HCT116 (cell line): Measurements from ENCODE around the gene MLPH. TPM values are rescaled to one million over a fixed set of nuclear protein-coding genes. Genes with fewer than 3 reads are reported as not detected.

Experiments
- ATAC-seq: fragments of 200-7000 bp; cut with Tn5 transposase; 2 replicates; pipeline ENCODE4 v1.9.1; 2020; ENCODE audit warnings: mild to moderate bottlenecking, moderate library complexity
- BruUV-seq: library from RNA; stranded (reverse); fragments of 400-500 nt; replicated peaks from 2 replicates; lab custom pipeline; 2021; lab: Mats Ljungman, UMichigan
- CTCF ChIA-PET: fragments of 300-600 bp; sonication (Branson Sonifier 250); formaldehyde crosslinking; loops from one replicate; lab custom pipeline; 2021; ENCODE audit warnings: antibody characterized with exemption; lab: Charles Lee
- POLR2A ChIA-PET: fragments of 300-600, 350-600 bp; sonication (Branson Sonifier 250); formaldehyde crosslinking; loops from one replicate; lab custom pipeline; 2021; ENCODE audit warnings: antibody characterized with exemption; lab: Charles Lee
- RAD21 ChIA-PET, 2 experiments: fragments of 300-600 bp; sonication (Branson Sonifier 250); formaldehyde crosslinking; loops; one replicate each; lab custom pipeline; 2023; ENCODE audit warnings: low total read pairs in 2 of 2; ENCODE audit not compliant: uncharacterized antibody in 2 of 2, unreplicated experiment in 2 of 2, low non-redundant PET in 1 of 2; lab: Charles Lee
- DNase-seq: peaks from one replicate; pipeline ENCODE4 v3.0.0-alpha.2; 2010; ENCODE audit warnings: low read depth, low spot score
- H2AFZ ChIP-seq: fragments of 200-600 bp; shearing (Covaris generic), sonication (generic); 2 replicates; pipeline ENCODE4 v1.6.1; 2017; ENCODE audit warnings: low read depth, mixed run types, mixed read lengths, antibody characterized with exemption, low read length; ENCODE audit not compliant: poor library complexity, severe bottlenecking
- H3K27ac ChIP-seq: 2 replicates; pipeline ENCODE4 v1.5.1; 2012; ENCODE audit warnings: low read depth, low read length
- H3K27me3 ChIP-seq: fragments of 200-600 bp; sonication (generic); 2 replicates; pipeline ENCODE4 v1.6.1; 2016; ENCODE audit warnings: mixed run types, low read length, mixed read lengths; ENCODE audit not compliant: insufficient read depth
- H3K36me3 ChIP-seq, 2 experiments: fragments of 200-500 bp in 1 of 2; fragments of 200-600 bp in 1 of 2; sonication (Bioruptor generic) in 1 of 2; sonication (generic) in 1 of 2; 2 replicates each; pipeline versions ENCODE4 v1.5.1 to v1.6.1; 2014 to 2016; ENCODE audit warnings: low read length in 2 of 2, inconsistent platforms in 1 of 2, mixed read lengths in 1 of 2, mixed run types in 1 of 2; ENCODE audit not compliant: insufficient read depth in 2 of 2, control insufficient read depth in 1 of 2
- H3K4me1 ChIP-seq, 2 experiments: fragments of 200-600 bp in 1 of 2; sonication (generic) in 1 of 2; 2 replicates each; pipeline versions ENCODE4 v1.5.1 to v1.6.1; 2012 to 2017; ENCODE audit warnings: low read length in 2 of 2, inconsistent platforms in 1 of 2, mild to moderate bottlenecking in 1 of 2, mixed read lengths in 1 of 2, mixed run types in 1 of 2, moderate library complexity in 1 of 2; ENCODE audit not compliant: insufficient read depth in 2 of 2, control insufficient read depth in 1 of 2
- H3K4me2 ChIP-seq: fragments of 200-600 bp; sonication (generic); 2 replicates; pipeline ENCODE4 v1.6.1; 2017; ENCODE audit warnings: mixed run types, low read length, mixed read lengths
- H3K4me3 ChIP-seq, 2 experiments: fragments of 200-600 bp in 1 of 2; sonication (generic) in 1 of 2; replicated peaks in 1 of 2; 2 replicates each; pipeline ENCODE4 v1.5.1; 2011 to 2016; ENCODE audit warnings: low read length in 2 of 2, control low read depth in 1 of 2, low read depth in 1 of 2, mild to moderate bottlenecking in 1 of 2, mixed read lengths in 1 of 2, mixed run types in 1 of 2
- H3K79me2 ChIP-seq: fragments of 200-600 bp; sonication (generic); 2 replicates; pipeline ENCODE4 v1.6.1; 2017; ENCODE audit warnings: mild to moderate bottlenecking, mixed run types, low read length, moderate library complexity, mixed read lengths; ENCODE audit not compliant: insufficient read depth
- H3K9ac ChIP-seq: fragments of 200-600 bp; sonication (generic); 2 replicates; pipeline ENCODE4 v1.6.1; 2016; ENCODE audit warnings: low read length, mixed read lengths
- H3K9me2 ChIP-seq: fragments of 200-600 bp; sonication (generic), shearing (Covaris generic); 2 replicates; pipeline ENCODE4 v1.6.1; 2017; ENCODE audit warnings: mixed run types, mild to moderate bottlenecking, moderate library complexity; ENCODE audit not compliant: insufficient read depth
- H3K9me3 ChIP-seq, 2 experiments: fragments of 200-500 bp in 1 of 2; fragments of 200-600 bp in 1 of 2; sonication (Bioruptor generic) in 1 of 2; sonication (generic) in 1 of 2; 2 replicates each; pipeline ENCODE4 v1.6.1; 2014 to 2017; ENCODE audit warnings: low read length in 2 of 2, mixed read lengths in 2 of 2, inconsistent platforms in 1 of 2, low read depth in 1 of 2, mild to moderate bottlenecking in 1 of 2, mixed run types in 1 of 2, moderate library complexity in 1 of 2; ENCODE audit not compliant: control insufficient read depth in 1 of 2, insufficient read depth in 1 of 2
- H4K20me1 ChIP-seq: fragments of 200-600 bp; sonication (generic), shearing (Covaris generic); 2 replicates; pipeline ENCODE4 v1.6.1; 2017; ENCODE audit warnings: mixed run types, mild to moderate bottlenecking, moderate library complexity; ENCODE audit not compliant: insufficient read depth
- CBX3 ChIP-seq: IDR thresholded peaks from 2 replicates; pipeline ENCODE4 v1.6.1; 2012; ENCODE audit warnings: low read depth
- CEBPB ChIP-seq: IDR thresholded peaks from 2 replicates; pipeline ENCODE4 v1.6.1; 2012; ENCODE audit warnings: low read depth
- EGR1 ChIP-seq: IDR thresholded peaks from 2 replicates; pipeline ENCODE4 v1.6.1; 2012; ENCODE audit warnings: low read depth
- EZH2 ChIP-seq: fragments of 200-600 bp; sonication (generic); IDR thresholded peaks from 2 replicates; pipeline ENCODE4 v1.6.1; 2017; ENCODE audit warnings: antibody characterized with exemption, mixed run types
- EZH2phosphoT487 ChIP-seq: fragments of 200-600 bp; IDR thresholded peaks from 2 replicates; pipeline ENCODE4 v1.6.1; 2018; ENCODE audit warnings: antibody characterized with exemption, borderline replicate concordance
- FOSL1 ChIP-seq: IDR thresholded peaks from 2 replicates; pipeline ENCODE4 v1.6.1; 2012; ENCODE audit warnings: low read depth
- POLR2AphosphoS5 ChIP-seq: IDR thresholded peaks from 2 replicates; pipeline ENCODE4 v1.6.1; 2011; ENCODE audit warnings: mild to moderate bottlenecking, low read depth, low read length, moderate library complexity
- RAD21 ChIP-seq: IDR thresholded peaks from 2 replicates; pipeline ENCODE4 v1.6.1; 2012; ENCODE audit warnings: low read depth, mild to moderate bottlenecking
- SIN3A ChIP-seq: IDR thresholded peaks from 2 replicates; pipeline ENCODE4 v1.6.1; 2012; ENCODE audit warnings: low read depth
- SRF ChIP-seq: IDR thresholded peaks from 2 replicates; pipeline ENCODE4 v1.6.1; 2012; ENCODE audit warnings: low read depth
- YY1 ChIP-seq: IDR thresholded peaks from 2 replicates; pipeline ENCODE4 v1.6.1; 2011; ENCODE audit warnings: low read length, low read depth, moderate library complexity, mild to moderate bottlenecking; ENCODE audit not compliant: insufficient replicate concordance; ENCODE audit errors: extremely low read depth
- ZFX ChIP-seq: fragments of 450-650 bp; IDR thresholded peaks from 2 replicates; pipeline ENCODE4 v1.6.1; 2017
- ZNF274 ChIP-seq: fragments of 200-500 bp; sonication (Bioruptor generic); IDR thresholded peaks from 2 replicates; pipeline ENCODE4 v1.6.1; 2014; ENCODE audit warnings: mild to moderate bottlenecking, low read depth, low read length, inconsistent platforms
- intact Hi-C: fragments of 100-400 bp; cut with micrococcal nuclease; formaldehyde crosslinking; loops from 2 replicates; pipeline ENCODE4 v1.10.0; 2022
- total RNA-seq: library from RNA; stranded (reverse); gene quantifications from one replicate; pipeline ENCODE4 v1.2.1, GENCODE V29; 2021; ENCODE audit not compliant: unreplicated experiment
- TF ChIP-seq, protein P1 (sequence below): IDR thresholded peaks from 2 replicates; pipeline ENCODE4 v1.6.1; 2011; ENCODE audit warnings: mild to moderate bottlenecking, low read length, moderate library complexity; ENCODE audit not compliant: insufficient replicate concordance; ENCODE audit errors: extremely low read depth
- TF ChIP-seq, protein P2 (sequence below), 3 experiments: fragments of 200-600 bp in 1 of 3; sonication (generic) in 1 of 3; IDR thresholded peaks in 2 of 3; conservative IDR thresholded peaks in 1 of 3; 2 replicates each; pipeline ENCODE4 v1.5.1; 2012 to 2017; ENCODE audit warnings: low read depth in 2 of 3, low read length in 2 of 3, antibody characterized with exemption in 1 of 3, borderline replicate concordance in 1 of 3, control low read depth in 1 of 3, mild to moderate bottlenecking in 1 of 3, mixed read lengths in 1 of 3, mixed run types in 1 of 3, moderate library complexity in 1 of 3; ENCODE audit not compliant: insufficient read depth in 1 of 3
- TF ChIP-seq, protein P3 (sequence below): IDR thresholded peaks from 2 replicates; pipeline ENCODE4 v1.6.1; 2012
- TF ChIP-seq, protein P4 (sequence below): IDR thresholded peaks from 2 replicates; pipeline ENCODE4 v1.6.1; 2012

The MLPH gene
- total RNA-seq, 1 experiment from 2014 or later: 81.4 TPM

DNA sequence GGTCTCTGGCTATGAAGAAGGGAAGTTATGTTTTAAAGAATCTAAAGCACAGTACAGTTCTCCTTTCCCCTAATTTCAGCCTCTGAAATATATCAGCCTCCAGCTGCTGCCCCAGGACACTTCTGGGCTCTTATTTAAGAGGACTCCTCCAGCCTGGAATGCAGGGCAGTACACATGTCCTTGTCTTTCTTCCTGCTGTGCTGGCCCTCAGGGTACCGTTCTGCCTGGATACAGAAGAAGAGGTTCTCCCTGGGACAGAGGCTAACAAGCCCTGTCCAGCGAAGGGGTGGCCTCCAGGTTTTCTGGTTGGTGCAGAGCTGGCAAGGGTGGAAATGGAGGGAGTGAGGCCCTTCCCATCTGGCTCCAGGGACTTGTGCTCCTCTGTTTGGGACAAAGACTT lies 22.1 kb downstream of the MLPH start:
- H4K20me1 ChIP-seq: peaks cover 9% of the 10 kb centered on the region; the same call in 1 of the 2 replicates
- no peak overlapping the region for H3K9ac ChIP-seq
- no TSS peak for BruUV-seq
- no peak overlapping the region for H3K4me2 ChIP-seq
- ATAC-seq (no peak), DNase-seq (no peak)
- no peak overlapping the region for H3K4me3 ChIP-seq
- RAD21 ChIA-PET: no interaction called here
- H3K9me2 ChIP-seq: no peaks in the 10 kb centered on the region
- intact Hi-C loops: no loop called here
- H3K36me3 ChIP-seq: peaks cover 9 to 38% of the 10 kb centered on the region in 2 experiments; a peak in 3 of 4 replicates
- H3K9me3 ChIP-seq: no peaks in the 10 kb centered on the region
- POLR2A ChIA-PET: no interaction called here
- no peaks in the 10 kb centered on the region for H3K27me3 ChIP-seq
- CTCF ChIA-PET: interaction anchor here (1.4 kb wide), 1 partner anchor 8 kb away, joined by 4 read pairs; no protein-coding TSS in a partner anchor
- H2AFZ ChIP-seq: no peak overlapping the region
- no peak for TF ChIP-seq ZFX
- no peak for TF ChIP-seq EZH2
- TF ChIP-seq YY1: no peak
- TF ChIP-seq SRF: no peak
- no peak for TF ChIP-seq ZNF274
- TF ChIP-seq RAD21: no peak
- no peak for TF ChIP-seq CBX3
- TF ChIP-seq SIN3A: no peak
- TF ChIP-seq, protein P1, sequence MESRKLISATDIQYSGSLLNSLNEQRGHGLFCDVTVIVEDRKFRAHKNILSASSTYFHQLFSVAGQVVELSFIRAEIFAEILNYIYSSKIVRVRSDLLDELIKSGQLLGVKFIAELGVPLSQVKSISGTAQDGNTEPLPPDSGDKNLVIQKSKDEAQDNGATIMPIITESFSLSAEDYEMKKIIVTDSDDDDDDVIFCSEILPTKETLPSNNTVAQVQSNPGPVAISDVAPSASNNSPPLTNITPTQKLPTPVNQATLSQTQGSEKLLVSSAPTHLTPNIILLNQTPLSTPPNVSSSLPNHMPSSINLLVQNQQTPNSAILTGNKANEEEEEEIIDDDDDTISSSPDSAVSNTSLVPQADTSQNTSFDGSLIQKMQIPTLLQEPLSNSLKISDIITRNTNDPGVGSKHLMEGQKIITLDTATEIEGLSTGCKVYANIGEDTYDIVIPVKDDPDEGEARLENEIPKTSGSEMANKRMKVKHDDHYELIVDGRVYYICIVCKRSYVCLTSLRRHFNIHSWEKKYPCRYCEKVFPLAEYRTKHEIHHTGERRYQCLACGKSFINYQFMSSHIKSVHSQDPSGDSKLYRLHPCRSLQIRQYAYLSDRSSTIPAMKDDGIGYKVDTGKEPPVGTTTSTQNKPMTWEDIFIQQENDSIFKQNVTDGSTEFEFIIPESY: no peak
- no peak for TF ChIP-seq FOSL1
- no peak for TF ChIP-seq POLR2AphosphoS5
- TF ChIP-seq, protein P2, sequence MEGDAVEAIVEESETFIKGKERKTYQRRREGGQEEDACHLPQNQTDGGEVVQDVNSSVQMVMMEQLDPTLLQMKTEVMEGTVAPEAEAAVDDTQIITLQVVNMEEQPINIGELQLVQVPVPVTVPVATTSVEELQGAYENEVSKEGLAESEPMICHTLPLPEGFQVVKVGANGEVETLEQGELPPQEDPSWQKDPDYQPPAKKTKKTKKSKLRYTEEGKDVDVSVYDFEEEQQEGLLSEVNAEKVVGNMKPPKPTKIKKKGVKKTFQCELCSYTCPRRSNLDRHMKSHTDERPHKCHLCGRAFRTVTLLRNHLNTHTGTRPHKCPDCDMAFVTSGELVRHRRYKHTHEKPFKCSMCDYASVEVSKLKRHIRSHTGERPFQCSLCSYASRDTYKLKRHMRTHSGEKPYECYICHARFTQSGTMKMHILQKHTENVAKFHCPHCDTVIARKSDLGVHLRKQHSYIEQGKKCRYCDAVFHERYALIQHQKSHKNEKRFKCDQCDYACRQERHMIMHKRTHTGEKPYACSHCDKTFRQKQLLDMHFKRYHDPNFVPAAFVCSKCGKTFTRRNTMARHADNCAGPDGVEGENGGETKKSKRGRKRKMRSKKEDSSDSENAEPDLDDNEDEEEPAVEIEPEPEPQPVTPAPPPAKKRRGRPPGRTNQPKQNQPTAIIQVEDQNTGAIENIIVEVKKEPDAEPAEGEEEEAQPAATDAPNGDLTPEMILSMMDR (IDR thresholded peaks at IDR 0.05 in 2 of 3, conservative IDR thresholded peaks at IDR 0.05 in 1 of 3; ENCODE audit: borderline replicate concordance in 1 of 3, insufficient read depth in 1 of 3, low read depth in 2 of 3, low read length in 2 of 3): no peak
- TF ChIP-seq, protein P3, sequence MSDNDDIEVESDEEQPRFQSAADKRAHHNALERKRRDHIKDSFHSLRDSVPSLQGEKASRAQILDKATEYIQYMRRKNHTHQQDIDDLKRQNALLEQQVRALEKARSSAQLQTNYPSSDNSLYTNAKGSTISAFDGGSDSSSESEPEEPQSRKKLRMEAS: no peak
- no peak for TF ChIP-seq CEBPB
- TF ChIP-seq EZH2phosphoT487: no peak
- no peak for TF ChIP-seq EGR1
- TF ChIP-seq, protein P4, sequence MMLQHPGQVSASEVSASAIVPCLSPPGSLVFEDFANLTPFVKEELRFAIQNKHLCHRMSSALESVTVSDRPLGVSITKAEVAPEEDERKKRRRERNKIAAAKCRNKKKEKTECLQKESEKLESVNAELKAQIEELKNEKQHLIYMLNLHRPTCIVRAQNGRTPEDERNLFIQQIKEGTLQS: no peak
- no peak overlapping the region for H3K27ac ChIP-seq
- peaks cover 0 to 18% of the 10 kb centered on the region in 2 experiments; a peak in 2 of 4 replicates for H3K4me1 ChIP-seq
- H3K79me2 ChIP-seq: peaks cover 38% of the 10 kb centered on the region
